Activated T-cell treated with anti-CD3 and anti-CD28 coated beads for 4 hours (primary cell): ENCODE results near the gene CCDC92B.

Experiments
- DNase-seq: peaks from one replicate; pipeline ENCODE4 v3.0.0-alpha.2; 2020

CCDC92B gene

DNA sequence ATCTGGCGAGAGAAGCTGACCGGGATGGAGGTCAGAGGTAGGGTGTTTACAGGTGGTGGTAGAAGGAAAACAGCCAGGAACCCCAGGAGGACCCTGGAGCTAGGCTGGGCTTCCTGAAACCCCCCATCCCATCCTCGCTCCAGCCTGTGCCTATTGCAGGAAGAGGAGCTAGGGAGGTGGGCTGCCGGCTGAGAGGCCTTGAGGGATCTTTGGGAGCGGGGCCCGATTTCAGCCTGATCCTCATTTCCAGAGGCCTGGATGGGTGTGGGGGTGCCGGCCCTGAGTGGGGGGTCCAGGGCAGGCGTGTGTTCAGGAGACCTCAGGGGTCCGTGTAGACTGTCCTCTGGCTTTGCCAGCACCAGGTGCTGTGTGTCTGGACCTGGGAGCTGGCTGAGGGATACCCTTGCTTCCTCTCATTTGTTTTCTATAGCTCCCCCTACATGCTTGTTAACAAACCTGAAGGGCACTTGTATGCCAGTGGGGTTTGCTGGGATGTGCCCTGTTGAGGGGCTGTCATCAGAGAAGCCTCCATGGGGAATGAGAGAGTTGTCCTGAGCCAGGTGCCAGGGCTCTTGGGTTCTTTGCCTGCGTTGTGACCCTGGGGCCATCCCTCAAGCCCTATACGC is 27.9 kb upstream of the CCDC92B start:
- DNase-seq, result no peak

DNA sequence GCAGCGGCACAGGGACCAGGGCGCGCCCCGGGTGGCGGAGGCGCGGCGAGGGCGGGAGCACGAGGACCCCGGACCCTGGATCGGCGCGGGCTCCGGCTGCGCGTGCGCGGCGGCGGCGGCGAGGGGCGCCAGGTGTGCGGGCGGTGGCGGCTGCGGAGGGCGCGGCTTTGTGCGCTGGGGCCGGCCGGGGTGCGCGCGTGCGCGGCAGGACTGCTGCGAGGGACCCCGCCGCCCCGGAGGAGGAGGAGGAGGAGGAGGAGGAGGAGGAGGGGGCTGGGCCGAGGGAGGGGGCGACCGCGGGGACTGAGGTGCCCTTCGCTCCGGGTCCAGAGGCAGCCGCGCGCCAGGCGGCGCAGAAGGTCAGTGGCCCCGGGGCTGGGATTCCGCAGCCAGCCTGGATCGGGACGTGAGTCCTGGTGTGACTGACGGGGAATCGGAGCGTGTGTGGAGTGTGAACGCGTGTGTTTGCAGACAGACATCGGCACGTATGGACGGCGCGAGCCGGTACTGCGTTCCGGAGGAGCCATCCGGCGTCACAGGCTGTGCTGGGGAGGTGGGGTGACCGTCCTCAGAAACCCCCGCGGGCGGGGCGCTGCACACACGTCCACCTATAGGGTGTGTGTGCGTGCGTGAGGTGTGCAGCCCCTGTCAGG is 27.3 kb upstream of the CCDC92B start:
- no peak for DNase-seq

DNA sequence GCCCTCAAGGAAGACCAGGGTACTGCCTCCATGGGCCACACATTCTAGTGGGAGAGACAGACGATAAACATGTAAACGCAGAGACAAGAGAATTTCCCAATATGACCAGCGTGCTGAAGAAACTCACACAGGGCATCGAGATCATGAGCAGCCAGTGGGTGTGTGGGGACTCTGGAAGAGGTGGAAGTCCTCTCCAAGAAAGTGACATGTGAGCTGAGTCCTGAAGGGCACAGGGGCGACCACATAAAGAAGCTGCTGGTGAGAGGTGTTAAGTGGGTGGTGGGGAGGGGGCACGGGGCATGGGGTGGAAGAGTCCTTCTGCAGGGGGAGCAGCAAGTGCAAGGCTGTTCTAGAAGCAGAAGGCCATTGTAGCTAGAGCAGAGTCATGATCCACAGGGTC is 25.8 kb upstream of the CCDC92B start:
- DNase-seq, result no peak

DNA sequence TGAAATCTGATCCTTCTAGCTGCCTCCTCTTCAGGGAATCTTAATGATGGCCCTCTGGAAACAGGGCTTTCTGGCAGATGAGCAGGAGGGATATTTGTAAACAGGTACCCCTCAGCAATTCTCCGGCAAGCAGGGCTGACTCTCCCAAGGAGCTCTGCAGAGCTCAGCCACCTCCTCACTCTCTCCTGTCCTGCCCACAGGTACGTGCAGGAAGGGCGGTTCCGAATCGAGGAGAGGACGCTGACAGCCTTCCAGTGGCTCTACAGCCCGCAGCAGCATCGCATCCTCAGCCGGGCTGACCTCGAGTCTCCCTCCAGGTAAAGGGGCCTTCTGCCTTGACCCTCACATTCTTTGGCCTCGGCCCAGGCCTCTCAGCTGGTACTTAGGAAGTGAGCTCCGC is 20.7 kb upstream of the CCDC92B start:
- DNase-seq, result no peak

DNA sequence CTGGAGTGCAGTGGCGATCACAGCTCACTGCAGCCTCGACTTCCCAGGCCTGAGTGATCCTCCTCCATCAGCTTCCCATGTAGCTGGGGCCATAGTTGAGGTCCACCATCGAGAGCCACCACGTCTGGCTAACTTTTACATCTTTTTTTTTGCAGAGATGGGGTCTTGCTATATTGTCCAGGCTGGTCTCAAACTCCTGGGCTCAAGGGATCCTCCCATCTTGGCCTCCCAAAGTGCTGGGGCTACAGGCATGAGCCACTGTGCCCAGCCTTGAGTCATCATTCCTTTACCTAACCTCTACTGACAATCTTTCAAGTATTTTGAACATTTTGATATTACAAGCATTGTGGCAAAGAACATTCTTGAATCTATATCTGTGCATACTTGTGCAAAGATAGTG is 9.4 kb upstream of the CCDC92B start:
- DNase-seq, result no peak

DNA sequence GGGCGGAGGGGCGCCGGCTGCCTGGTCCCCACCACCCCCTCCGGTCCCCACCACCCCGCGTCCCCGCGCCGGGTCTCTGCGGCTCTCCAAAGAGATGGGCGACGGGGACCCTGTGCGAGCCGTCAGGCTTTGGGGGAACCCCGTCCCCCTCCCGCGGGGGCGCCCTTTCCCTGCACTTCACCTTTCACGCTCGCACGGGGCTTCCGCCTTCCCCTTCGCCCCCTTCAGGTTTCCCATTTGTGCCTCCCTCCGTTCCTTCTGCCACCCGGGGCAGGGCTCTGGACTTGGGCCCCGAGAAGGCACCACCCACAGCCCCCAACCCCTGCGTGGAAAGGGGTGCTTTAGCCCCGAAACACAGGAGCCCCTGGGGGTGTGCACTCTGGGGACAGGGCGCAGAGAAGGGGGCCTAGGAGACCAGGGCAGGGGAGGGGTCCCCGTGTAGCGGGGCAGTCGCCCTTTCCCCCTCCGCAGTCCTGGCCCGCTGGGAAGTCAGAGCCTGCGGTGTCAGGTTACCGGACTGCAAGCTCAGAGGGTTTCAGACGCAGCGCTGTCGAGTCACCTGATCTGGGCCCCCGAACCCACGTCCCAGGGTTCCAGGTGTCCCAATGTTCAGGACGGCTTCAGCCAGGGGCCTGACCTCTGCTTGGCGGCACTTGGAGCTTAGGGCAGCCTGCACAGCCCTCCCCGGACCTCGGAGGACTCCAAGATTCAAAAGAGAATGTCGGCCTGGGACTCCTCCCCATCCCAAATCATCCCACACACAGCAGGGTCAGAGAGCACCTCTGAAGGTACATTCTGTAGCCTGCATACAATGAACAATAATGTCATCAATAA is 6.7 kb upstream of the CCDC92B start:
- DNase-seq, result no peak

DNA sequence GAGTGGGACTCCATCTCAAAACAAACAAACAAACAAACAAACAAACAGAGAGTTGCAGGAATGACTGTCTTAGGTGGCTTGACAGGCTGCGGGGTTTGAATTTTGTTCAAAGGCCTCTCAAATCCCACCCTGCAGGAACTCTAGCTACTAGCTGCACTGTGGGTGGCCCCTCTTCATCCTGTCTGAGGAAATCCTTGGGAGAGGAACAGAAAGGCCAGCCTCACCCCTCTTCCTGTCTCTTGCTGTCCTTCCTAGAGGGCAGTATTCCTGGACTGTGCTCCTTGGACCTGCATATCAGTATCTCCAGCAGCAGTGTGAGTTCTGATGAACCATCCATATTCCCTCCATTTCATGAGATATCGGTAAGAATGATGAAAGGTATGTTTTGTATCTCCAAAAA is 2.0 kb upstream of the CCDC92B start:
- DNase-seq, result no peak

DNA sequence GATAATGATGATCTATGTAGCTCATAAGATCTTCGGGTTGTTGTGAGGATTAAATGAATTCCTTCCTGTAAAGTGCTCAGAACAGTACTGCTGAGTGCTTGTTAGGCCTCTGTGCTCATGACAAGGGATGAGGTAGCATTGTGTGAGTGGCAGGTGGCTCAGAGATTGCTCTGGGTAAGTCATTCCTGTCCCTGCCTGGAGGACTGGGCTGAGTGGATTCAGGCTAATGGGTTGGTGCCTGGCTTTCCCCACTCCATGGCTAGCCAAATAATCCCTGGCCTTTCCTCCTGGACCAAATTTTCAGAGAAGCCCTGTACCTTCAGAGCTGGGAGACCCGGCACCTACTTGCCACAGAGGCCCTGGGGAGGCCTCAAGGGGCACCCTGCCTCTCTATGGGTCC is 1.3 kb upstream of the CCDC92B start:
- no peak for DNase-seq

DNA sequence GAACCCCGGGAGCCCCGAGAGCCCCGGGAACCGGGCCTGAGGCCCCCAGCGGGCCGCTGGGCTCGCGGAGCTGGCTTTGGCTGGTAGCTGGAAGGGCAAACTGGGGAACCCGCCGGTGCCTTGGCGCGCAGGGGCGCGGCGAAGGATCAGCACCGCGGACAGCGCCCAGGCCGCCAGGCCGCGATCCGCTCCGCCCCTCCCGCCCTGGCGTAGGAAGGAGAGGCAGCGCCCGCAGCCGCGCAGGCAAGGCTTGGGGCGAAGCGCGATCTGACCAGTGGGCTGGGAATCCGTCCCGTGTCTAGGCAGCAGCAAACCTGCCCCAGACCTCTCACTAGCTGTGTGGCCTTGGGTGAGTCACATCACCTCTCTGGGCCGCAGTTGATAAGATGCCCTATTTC is 331 bp upstream of the CCDC92B start:
- peak; percentile 57 for DNase-seq

DNA sequence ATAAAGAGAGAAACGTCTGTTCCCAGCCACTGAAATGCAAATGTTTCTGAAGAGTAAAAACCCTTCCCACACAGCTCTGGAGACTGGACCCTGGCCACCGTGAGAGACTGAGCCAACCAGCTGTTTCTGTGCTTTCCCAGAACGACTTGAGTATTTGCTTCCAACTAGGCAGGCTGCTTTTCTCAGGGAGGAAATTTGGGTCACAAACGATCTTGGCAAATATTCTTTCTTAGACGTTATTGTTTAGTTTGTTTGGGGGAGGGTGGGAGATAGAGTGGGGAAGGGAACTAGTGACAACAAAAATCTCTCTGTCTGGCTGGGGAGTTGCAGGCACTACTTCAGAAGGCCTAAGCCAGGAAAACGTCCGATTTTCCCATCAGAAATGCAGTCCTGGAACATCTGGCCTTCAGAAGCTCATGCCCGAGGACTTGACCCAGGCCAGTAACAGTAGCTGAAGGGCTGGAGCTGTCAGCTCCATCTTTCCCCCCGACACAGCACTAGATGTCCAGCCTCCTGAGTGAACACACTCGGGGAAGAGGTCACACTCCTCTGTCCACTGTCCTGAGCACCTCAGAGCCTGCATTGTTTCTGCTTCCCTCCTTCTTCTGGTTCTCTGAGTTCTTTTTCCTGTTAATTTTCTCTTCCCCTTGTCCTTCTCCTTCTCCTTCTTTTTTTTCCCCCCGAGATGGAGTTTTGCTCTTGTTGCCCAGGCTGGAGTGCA is 4.0 kb downstream of the CCDC92B start:
- DNase-seq, result no peak

DNA sequence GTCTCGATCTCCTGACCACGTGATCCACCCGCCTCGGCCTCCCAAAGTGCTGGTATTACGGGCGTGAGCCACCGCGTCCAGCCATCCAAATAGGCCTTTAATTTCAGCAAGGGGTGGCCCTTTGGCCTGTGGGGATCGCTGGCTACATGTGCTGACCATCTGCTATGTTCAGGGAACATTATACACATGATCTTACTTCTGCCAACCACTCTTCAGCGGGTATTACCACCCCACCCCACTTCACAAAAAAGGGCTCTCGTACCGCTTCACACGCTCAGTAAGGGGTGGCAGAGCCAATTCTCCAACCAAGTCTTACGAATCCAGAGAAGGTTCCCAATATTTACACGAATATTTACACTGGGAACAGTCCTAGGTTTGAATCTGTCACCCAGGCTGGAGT is 11.8 kb downstream of the CCDC92B start:
- DNase-seq, result no peak

DNA sequence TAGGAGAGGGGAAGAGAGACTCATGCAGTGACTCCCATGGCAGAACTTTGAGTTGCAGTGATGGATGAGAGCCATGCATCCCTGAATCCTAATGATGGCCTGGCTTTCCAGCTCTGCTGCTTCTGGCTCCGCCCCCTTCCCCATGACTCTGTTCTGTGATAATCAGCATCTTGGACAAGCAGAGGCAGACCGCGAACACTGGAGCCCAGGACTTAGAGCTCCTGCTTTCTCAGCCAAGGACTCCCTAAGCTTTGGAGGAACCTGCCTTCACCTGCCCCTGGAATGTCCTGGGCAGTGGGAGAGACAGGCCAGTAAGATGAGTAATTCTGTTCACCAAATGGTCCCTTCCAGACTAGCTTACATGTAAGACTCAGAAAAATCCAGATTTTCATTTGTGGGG is 12.5 kb downstream of the CCDC92B start:
- no peak for DNase-seq

DNA sequence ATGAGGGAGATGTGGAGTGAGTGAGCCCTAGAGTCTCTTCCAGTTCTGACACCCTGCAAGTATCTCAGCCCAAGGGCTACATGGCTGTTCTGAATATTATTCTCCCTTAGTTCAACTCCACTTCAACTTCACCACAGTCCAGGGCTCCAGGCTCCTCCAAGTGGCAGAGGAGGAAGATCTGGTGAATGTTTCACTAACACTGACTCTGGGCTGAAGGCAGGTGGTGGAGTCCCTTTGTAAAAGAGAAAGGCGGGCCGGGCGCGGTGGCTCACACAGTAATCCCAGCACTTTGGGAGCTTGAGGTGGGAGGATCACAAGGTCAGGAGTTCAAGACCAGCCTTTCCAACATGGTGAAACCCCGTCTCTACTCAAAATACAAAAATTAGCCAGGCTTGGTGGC is 13.6 kb downstream of the CCDC92B start:
- no peak for DNase-seq

DNA sequence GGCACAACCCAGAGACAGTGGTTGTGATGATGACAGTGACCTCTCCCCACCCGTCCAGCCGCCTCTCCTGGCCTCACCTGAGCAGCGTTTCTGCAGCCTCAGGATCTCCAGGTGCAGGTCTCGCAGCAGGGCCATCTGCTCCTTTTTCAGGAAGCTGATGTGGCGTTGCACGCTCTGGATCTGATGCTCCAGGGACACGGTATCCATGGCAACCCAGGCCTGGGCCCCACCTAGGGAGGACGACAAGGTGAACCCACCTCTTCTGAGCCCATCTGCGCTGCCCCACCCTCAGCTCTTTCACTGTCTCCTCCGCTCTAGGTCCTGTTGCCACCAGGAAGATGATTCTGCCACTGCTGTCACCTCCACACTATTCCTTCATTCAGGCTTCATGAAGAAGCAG is 14.5 kb downstream of the CCDC92B start:
- DNase-seq, result no peak

DNA sequence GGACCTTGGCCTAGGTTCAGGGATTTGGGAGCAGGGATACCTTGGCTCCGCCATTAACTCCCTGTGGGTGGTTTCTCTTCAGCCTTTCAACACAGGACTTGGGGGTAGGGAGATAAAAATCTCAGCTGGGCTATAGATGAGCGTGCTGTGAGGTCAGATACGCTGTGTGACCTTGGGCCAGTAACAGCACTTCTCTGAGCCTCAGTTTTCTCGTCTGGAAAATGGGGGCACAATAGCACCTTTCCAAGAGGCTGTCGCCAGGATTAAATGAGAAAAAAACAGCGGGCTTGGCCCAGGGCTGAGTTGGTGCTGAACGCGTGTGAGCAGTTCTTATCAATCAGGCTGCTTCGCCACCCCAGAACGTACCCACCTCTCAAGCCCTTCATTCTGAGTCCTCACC is 17.6 kb downstream of the CCDC92B start:
- no peak for DNase-seq

DNA sequence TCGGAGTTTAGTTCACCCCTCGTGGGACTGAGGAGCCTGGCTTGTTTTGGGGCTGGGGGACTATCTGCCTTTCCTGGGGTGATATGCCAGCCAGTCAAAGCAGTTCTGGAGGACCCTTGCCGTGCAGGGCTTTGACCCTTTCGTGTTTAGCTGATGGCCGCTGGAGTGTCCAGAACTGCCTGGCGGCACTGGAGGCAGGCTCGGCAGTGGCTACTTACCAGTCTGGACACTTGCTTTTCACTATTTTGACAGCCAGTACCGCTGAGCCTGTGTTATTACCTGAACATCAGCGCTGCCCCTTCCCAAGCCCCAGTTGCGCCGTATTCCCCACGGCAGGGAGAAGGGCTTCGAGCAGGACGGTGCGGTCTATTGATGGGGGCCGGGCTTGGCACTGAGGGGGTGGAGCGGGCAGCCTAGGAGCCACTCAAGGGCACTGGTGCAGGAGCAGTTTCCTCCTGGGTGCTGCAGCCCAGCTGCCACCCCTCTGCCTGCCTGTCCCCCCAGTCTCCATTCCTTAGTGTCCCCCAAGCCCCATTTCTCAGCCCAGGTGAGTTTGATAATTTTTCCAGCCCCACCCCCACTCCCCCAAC is 18.6 kb downstream of the CCDC92B start:
- DNase-seq, result no peak

DNA sequence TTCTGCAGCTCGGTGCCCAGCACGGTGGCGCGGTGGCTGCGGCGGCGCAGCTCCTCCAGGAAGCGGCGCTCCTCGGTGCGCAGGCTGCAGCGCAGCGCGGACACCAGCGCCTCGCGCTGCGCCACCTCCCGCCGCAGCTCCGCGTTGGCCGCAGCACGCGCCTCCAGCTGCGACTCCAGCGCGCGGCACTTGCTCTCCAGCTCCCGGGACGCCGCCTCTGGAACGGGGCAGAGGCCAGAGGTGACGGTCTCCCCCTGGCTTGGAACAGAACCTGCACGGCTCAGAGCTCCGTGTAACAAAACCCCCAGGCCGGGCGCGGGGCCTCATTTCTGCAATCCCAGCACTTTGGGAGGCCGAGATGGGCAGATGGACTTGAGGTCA is 24.7 kb downstream of the CCDC92B start:
- DNase-seq, result no peak

DNA sequence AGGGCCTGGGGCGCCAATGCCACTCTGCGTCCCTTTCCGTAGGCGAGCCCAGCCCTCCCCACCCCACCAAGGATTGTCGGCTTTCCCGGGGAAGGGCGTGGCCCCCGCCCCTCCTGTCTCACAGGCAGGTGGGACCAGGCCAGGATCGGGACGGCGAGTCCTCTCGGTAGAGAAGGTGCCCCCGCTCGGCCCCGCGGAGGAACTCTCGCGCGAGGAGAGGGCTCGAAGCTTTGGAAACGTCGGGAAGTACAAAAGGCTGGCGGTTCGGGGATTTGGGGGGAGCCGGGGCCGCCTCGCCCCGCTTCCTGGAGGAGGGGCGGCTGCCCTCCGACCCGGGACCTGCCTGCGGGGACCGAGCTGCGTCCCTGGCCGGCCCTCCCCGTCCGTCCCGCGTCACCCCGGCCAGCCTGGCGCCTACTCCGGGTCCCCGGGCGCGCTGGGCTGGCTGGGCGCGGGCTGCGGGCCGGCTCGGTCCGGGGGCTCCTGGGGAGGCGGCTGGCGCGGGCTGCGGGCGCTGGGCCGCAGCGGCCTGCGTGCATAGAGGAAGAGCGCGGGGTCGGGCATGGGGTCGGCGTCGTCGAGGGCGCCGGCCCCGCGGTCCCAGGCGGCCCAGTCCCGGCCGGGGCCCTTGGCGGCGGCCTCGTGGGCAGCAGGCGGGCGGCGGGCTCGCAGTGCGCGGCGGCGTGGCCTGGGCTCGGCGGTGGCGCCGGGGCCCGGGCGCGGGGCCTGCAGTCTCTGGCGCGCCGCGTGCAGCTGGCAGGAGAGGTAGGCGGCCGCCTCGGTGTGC is 25.3 kb downstream of the CCDC92B start:
- no peak for DNase-seq

DNA sequence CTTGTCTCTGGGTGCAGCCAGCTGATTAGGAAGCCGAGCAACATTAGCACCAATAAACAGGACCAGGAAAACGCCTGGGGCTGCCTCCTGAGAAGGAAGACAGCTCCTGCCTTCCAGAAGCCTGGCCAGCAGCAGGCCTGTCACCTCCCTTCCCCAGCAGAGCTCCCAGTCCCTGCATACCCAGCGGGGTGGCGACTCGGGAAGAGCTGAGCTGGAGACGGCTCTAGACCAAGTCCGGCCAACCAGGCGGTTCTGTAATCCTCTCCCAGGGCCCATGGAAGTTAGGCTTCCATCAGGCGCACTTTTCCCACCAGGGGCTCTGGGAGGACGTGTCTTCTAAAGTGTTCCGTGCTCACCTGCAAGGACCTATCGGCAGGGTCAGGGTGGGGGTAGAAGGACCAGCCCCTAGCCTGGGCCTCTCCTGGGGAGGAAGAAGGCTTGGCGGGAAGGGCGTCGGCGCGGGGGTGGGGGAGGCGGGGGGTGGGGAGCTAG is 25.9 kb downstream of the CCDC92B start:
- DNase-seq, result no peak

DNA sequence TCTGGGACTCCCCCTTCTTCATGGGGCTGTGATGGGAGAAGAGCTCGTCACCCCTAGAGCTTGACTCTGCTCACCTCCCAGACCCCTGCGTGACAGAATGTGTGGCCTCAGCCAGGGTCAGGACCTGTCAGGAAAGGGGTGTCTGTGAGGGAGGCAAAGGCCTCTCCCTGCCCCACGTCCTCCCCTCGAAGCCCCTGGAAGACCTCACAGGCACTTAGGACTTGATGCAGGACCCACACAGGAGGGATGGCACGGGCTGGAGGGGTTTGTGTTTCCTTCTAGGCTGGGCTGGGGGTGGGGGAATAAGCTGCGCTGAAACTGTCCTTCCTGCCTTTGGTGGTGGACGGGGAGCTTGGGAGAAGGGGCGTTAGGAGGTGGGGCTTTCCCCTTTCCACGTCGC is 26.8 kb downstream of the CCDC92B start:
- no peak for DNase-seq

DNA sequence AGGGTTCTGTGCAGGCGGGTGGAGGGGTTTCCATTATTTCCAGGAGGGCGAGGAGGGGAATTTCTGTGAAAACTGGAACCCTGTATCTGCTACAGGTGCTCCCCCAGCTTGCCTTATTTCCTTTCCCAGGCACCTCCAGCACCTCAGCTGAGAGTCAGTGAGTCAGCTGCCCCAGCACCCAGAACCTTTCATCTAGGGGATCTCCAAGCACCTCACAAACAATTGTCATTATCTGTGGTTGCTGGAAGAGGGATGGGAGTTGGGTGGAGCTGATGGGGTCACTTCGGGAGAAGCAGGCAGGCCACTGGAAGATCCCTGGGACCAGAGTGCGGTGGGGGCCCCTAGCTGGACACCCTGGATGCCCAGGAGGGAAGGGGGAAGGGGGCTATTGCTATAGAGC is 27.8 kb downstream of the CCDC92B start:
- no peak for DNase-seq

DNA sequence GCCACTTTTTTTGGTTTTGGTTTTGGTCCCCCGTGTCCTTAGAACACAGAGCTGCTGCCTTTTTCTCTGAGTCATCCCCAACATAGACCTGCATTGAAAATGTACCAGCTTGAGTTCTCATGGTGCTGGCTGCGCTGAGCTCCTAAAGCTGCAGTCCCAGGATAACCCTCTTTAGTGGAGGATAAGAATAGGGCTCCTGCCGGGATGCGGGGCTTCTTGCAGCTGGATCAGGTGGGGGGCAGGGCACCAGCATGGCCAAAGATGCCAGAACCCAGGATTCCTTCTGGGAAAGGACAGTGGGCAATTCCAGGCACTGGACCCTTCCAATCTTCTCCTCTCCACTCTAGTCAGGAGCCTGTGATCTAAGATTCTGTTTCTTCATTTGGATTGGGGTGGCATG is 29.6 kb downstream of the CCDC92B start:
- DNase-seq, result no peak
